Measurements from ENCODE around the gene FGG. TPM values are rescaled to one million over a fixed set of nuclear protein-coding genes. Genes with fewer than 3 reads are reported as not detected.

FGG gene
- not detected in 2 replicates for total RNA-seq

DNA sequence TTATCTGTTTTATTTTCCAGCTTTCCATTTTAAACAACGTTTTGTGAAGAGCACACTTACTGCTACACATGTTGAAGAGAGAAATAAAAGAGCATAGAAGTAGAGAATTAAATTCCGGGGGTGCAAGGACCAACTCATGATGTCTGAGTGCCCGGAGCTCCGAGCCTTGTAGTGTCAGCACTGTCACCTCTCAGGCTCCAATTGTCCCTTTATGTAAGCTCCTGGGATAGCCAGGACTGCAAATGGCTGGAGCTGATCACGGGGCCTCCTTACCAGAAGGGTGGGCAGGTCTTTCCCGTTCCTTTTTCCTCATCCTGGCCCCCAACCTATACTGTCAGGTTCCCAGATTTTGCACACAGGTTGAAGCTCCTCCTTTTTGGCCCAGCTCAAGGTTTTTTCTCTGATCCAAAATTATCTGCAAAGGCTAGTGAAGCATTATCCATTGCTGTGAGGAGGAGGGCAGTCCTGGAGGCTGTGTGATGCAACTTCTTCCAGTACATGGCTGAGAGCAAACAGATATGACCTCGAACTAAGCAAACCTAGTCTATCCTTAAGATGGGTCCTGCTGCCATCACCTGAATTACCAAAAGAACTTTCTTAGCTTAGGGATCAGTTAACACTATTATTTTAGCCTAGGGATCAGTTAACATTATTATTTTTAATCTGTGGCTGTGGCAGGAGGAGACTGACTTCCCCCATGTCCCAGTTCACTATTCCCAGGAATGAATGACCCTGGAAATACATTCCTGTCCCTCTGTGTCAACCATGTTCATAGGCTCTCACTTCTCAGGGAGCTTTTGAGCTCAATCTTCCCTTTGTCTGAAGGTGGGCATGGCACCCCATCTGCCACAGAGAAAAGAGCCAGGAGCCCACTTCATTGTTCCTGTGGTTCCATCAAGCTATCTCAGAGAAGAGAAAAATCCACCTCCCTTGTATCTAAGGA lies at the start of gene FGG:
FGG (minus strand) TSS at position 185 of the 943 bp plus-strand sequence; CDS start at position 138, 47 bp downstream.

DNA sequence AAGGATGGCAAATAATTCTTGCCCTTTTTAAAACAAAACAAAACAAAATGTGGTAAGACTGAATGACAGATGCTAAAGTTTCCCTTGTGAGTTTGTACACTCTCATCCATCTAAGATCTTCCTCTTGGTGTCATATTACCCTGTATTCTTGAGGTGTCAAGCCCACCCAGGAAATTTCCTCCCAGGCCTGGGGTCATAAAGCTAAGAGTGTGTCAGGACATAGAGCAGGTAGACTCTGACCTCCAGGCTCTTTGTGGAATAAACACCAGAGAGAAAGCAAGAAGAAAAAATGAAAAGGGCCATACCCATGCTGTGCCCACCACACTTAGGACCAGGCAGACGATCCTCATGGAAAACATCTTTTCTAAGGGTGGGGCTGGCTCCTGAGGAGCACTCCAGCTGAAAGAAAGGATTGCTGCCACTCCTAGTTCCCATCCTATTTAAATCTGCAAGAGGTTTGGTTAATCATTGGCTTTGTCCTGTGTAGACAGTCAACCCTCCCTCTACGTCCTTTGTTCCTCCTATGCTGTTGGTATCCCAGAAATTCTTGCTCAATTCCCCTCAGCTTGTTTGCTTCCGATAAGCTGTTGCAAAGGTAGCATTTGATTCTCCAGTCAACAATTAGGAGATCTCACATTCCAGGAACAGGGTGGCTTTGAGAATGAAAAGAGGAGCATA lies 22.0 kb downstream of the FGG start, which contains the start of gene FGA:
FGA (minus strand) TSS at position 414 of the 678 bp plus-strand sequence; CDS start at position 359, 55 bp downstream.

DNA sequence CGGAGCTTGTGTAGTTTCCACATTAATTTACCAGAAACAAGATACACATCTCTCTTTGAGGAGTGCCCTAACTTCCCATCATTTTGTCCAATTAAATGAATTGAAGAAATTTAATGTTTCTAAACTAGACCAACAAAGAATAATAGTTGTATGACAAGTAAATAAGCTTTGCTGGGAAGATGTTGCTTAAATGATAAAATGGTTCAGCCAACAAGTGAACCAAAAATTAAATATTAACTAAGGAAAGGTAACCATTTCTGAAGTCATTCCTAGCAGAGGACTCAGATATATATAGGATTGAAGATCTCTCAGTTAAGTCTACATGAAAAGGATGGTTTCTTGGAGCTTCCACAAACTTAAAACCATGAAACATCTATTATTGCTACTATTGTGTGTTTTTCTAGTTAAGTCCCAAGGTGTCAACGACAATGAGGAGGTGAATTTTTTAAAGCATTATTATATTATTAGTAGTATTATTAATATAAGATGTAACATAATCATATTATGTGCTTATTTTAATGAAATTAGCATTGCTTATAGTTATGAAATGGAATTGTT lies 49.7 kb downstream of the FGG start, which contains the start of gene FGB:
FGB (plus strand) TSS at position 315 of the 558 bp plus-strand sequence; CDS start at position 323, 8 bp downstream.

Other genes starting within 250 kb of the FGG start
- gene DCHS2, start 120.9 kb downstream of the FGG start, total RNA-seq: under 0.01 TPM in 1 of 2 replicates, not detected in the other
- gene PLRG1, start 62.3 kb downstream of the FGG start, total RNA-seq: 39.2 and 49.8 TPM in 2 replicates
- gene FGB, start 49.6 kb downstream of the FGG start, total RNA-seq: not detected in 2 replicates
- not detected in 2 replicates for gene FGA, start 21.9 kb downstream of the FGG start, total RNA-seq
- gene LRAT, start 131.3 kb upstream of the FGG start, total RNA-seq: under 0.01 and 0.34 TPM in 2 replicates
- gene RBM46, start 168.6 kb upstream of the FGG start, total RNA-seq: not detected in 2 replicates